Neural cell (in vitro differentiated cells): ENCODE results near the gene KASH5. TPM values are rescaled to one million over a fixed set of nuclear protein-coding genes. Genes with fewer than 3 reads are reported as not detected.

Source experiments
- H2AFZ ChIP-seq: fragments of 200-600, 300-800 bp; sonication (generic), shearing (Covaris generic); 2 replicates; pipeline ENCODE4 v1.6.0; 2014; ENCODE audit warnings: low read depth, mild to moderate bottlenecking, antibody characterized with exemption, low read length, moderate library complexity
- H3F3A ChIP-seq: fragments of 200-600 bp; shearing (Covaris generic); 2 replicates; pipeline ENCODE4 v1.6.1; 2016; ENCODE audit warnings: mild to moderate bottlenecking, moderate library complexity, mixed read lengths, antibody characterized with exemption, low read length; ENCODE audit not compliant: insufficient read depth, poor library complexity, severe bottlenecking
- H3K27ac ChIP-seq: fragments of 200-600, 300-800 bp; sonication (generic), shearing (Covaris generic); 2 replicates; pipeline ENCODE4 v1.5.1; 2014; ENCODE audit warnings: mild to moderate bottlenecking, low read length, moderate library complexity
- H3K27me3 ChIP-seq: fragments of 300-800, 200-600 bp; sonication (generic), shearing (Covaris generic); 2 replicates; pipeline ENCODE4 v1.6.0; 2014; ENCODE audit warnings: mild to moderate bottlenecking, low read depth, low read length, moderate library complexity; ENCODE audit not compliant: insufficient read depth
- H3K36me3 ChIP-seq: fragments of 300-800, 200-600 bp; sonication (generic), shearing (Covaris generic); 2 replicates; pipeline ENCODE4 v1.5.1; 2014; ENCODE audit warnings: mild to moderate bottlenecking, antibody characterized with exemption, low read length, moderate library complexity; ENCODE audit not compliant: insufficient read depth
- H3K4me2 ChIP-seq: fragments of 300-800, 200-600 bp; sonication (generic), shearing (Covaris generic); 2 replicates; pipeline ENCODE4 v1.6.0; 2014; ENCODE audit warnings: mild to moderate bottlenecking, low read length
- H3K4me3 ChIP-seq: fragments of 300-800, 200-600 bp; sonication (generic), shearing (Covaris generic); 2 replicates; pipeline ENCODE4 v1.5.1; 2014; ENCODE audit warnings: mild to moderate bottlenecking, low read length, moderate library complexity
- H3K79me2 ChIP-seq: fragments of 200-600 bp; shearing (Covaris generic); replicated peaks from 2 replicates; pipeline ENCODE4 v1.6.0; 2014; ENCODE audit warnings: mild to moderate bottlenecking, low read length, moderate library complexity; ENCODE audit not compliant: insufficient read depth
- H3K9ac ChIP-seq: fragments of 300-800, 200-600 bp; sonication (generic), shearing (Covaris generic); 2 replicates; pipeline ENCODE4 v1.6.1; 2016; ENCODE audit warnings: mild to moderate bottlenecking, low read length, mixed read lengths
- H3K9me2 ChIP-seq: fragments of 200-600 bp; shearing (Covaris generic); 2 replicates; pipeline ENCODE4 v1.6.1; 2016; ENCODE audit warnings: mild to moderate bottlenecking, low read length, mixed read lengths; ENCODE audit not compliant: insufficient read depth
- H3K9me3 ChIP-seq: fragments of 200-600, 300-800 bp; sonication (generic), shearing (Covaris generic); 2 replicates; pipeline ENCODE4 v1.6.1; 2016; ENCODE audit warnings: mild to moderate bottlenecking, mixed run types, low read length, moderate library complexity, mixed read lengths
- H4K20me1 ChIP-seq: fragments of 200-600 bp; shearing (Covaris generic); 2 replicates; pipeline ENCODE4 v1.6.1; 2016; ENCODE audit warnings: mild to moderate bottlenecking, mixed run types; ENCODE audit not compliant: insufficient read depth
- CTCF ChIP-seq: fragments of 450-650 bp; IDR thresholded peaks from 2 replicates; pipeline ENCODE4 v1.5.1; 2014; ENCODE audit warnings: antibody characterized with exemption, mild to moderate bottlenecking, moderate library complexity; ENCODE audit not compliant: poor library complexity, severe bottlenecking
- EP300 ChIP-seq: fragments of 450-650 bp; conservative IDR thresholded peaks from 2 replicates; pipeline ENCODE4 v1.6.1; 2014; ENCODE audit warnings: antibody characterized with exemption, mild to moderate bottlenecking, moderate library complexity; ENCODE audit not compliant: poor library complexity, severe bottlenecking
- EZH2 ChIP-seq: fragments of 200-600, 300-800 bp; shearing (Covaris generic), sonication (generic); IDR thresholded peaks from 2 replicates; pipeline ENCODE4 v1.6.1; 2014; ENCODE audit warnings: antibody characterized with exemption, low read length, borderline replicate concordance, mild to moderate bottlenecking; ENCODE audit not compliant: insufficient read depth, poor library complexity, severe bottlenecking
- MXI1 ChIP-seq: fragments of 450-650 bp; conservative IDR thresholded peaks from 2 replicates; pipeline ENCODE4 v1.6.1; 2014; ENCODE audit warnings: antibody characterized with exemption, mild to moderate bottlenecking; ENCODE audit not compliant: poor library complexity, severe bottlenecking
- POLR2AphosphoS5 ChIP-seq: IDR thresholded peaks from 2 replicates; pipeline ENCODE4 v1.6.1; 2012
- RAD21 ChIP-seq: fragments of 450-650 bp; conservative IDR thresholded peaks from 2 replicates; pipeline ENCODE4 v1.6.1; 2014; ENCODE audit warnings: antibody characterized with exemption, mild to moderate bottlenecking, moderate library complexity
- SMC3 ChIP-seq: fragments of 450-650 bp; conservative IDR thresholded peaks from 2 replicates; pipeline ENCODE4 v1.6.1; 2014; ENCODE audit warnings: antibody characterized with exemption, mild to moderate bottlenecking, moderate library complexity; ENCODE audit not compliant: poor library complexity
- TAF1 ChIP-seq: IDR thresholded peaks from 2 replicates; pipeline ENCODE4 v1.6.1; 2012; ENCODE audit warnings: low read depth
- polyA plus RNA-seq: library from polyadenylated mRNA; depleted of rRNA; stranded (reverse); fragments of >200 nt; gene quantifications from 2 replicates; pipeline ENCODE4 v1.2.3, GENCODE V29; 2014
- TF ChIP-seq, protein P1 (sequence below): IDR thresholded peaks from 2 replicates; pipeline ENCODE4 v1.6.1; 2012; ENCODE audit warnings: borderline replicate concordance

KASH5 gene
- polyA plus RNA-seq, 1 donor from 2014 or later: 0.11 TPM

DNA sequence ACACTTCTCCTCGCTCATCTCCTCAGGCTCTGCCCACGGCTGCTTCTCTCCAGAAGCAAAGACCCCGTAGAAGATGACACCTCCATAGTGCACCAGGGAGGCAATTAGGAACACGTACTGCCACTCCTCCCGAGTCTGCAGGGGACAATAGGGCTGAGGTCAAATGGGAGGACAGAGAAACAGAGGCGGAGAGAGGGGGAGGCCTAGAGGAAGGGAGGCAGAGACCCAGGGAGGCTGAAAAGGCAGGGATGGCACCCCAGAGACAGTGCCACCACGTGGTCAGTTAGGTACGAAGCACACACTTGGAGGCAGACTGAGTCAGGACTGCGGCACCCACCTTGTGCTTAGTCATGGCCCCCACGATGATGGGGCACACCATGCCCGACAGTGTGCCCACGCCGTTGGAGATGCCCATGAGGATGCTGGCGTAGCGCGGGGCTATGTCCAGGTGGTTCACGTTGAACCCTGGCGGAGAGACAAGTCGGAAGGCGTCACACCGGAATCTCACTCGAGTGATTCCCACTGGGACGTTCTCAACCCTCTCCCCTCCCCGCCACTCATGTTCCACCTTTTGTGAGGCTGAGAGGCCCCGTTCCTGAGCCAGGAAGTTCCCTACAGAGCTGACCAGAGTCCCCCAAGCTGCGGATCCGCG is 42.8 kb downstream of the KASH5 start:
- Histone ChIP-seq H4K20me1 (no peaks in the 10 kb centered on the region), H3K9me3 (peaks cover 8% of the 10 kb centered on the region), H3K9me2 (no peaks in the 10 kb centered on the region), H3K27ac (no peak overlapping the region), H3K79me2 (no peaks in the 10 kb centered on the region), H3F3A (no peaks in the 10 kb centered on the region), H2AFZ (no peak overlapping the region), H3K27me3 (peaks cover 49% of the 10 kb centered on the region), H3K9ac (no peak overlapping the region), H3K36me3 (no peaks in the 10 kb centered on the region), H3K4me2 (no peak overlapping the region), H3K4me3 (no peak overlapping the region)
- no peak for TF ChIP-seq TAF1
- no peak for TF ChIP-seq SMC3
- TF ChIP-seq, protein P1, sequence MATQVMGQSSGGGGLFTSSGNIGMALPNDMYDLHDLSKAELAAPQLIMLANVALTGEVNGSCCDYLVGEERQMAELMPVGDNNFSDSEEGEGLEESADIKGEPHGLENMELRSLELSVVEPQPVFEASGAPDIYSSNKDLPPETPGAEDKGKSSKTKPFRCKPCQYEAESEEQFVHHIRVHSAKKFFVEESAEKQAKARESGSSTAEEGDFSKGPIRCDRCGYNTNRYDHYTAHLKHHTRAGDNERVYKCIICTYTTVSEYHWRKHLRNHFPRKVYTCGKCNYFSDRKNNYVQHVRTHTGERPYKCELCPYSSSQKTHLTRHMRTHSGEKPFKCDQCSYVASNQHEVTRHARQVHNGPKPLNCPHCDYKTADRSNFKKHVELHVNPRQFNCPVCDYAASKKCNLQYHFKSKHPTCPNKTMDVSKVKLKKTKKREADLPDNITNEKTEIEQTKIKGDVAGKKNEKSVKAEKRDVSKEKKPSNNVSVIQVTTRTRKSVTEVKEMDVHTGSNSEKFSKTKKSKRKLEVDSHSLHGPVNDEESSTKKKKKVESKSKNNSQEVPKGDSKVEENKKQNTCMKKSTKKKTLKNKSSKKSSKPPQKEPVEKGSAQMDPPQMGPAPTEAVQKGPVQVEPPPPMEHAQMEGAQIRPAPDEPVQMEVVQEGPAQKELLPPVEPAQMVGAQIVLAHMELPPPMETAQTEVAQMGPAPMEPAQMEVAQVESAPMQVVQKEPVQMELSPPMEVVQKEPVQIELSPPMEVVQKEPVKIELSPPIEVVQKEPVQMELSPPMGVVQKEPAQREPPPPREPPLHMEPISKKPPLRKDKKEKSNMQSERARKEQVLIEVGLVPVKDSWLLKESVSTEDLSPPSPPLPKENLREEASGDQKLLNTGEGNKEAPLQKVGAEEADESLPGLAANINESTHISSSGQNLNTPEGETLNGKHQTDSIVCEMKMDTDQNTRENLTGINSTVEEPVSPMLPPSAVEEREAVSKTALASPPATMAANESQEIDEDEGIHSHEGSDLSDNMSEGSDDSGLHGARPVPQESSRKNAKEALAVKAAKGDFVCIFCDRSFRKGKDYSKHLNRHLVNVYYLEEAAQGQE: no peak
- no peak for TF ChIP-seq POLR2AphosphoS5
- TF ChIP-seq MXI1: no peak
- no peak for TF ChIP-seq CTCF
- no peak for TF ChIP-seq EP300
- TF ChIP-seq RAD21: no peak

DNA sequence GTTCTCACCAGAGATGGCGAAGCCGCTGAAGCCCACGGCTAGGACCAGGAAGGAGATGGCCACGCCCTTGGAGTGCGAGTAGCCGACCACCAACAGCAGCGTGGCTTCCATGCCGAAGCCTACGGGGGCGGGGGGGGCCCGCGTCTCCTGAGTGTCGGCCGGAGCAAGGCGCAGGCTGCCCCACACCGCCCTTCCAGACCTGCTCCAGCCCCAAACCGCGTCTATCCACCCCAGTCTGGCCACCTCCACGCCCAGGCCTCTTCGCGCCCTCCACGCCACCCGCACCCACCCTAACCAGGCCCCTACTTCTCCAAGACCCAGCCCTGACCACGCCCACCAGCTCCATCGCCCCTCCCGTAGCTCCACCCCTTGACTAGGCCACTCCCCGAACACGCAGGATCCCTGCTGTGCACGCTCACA is 43.3 kb downstream of the KASH5 start:
- H3K79me2 ChIP-seq: no peaks in the 10 kb centered on the region
- H3K36me3 ChIP-seq: no peaks in the 10 kb centered on the region
- H4K20me1 ChIP-seq: no peaks in the 10 kb centered on the region
- H3K27ac ChIP-seq: no peak overlapping the region
- TF ChIP-seq, protein P1: no peak
- no peak for TF ChIP-seq SMC3
- TF ChIP-seq EP300: no peak
- TF ChIP-seq EZH2: no peak
- no peak for TF ChIP-seq POLR2AphosphoS5
- no peak for TF ChIP-seq MXI1
- no peak for TF ChIP-seq RAD21
- TF ChIP-seq TAF1: no peak
- no peak for TF ChIP-seq CTCF
- no peak overlapping the region for H3K4me3 ChIP-seq
- no peaks in the 10 kb centered on the region for H3F3A ChIP-seq
- no peak overlapping the region for H3K9ac ChIP-seq
- no peak overlapping the region for H3K4me2 ChIP-seq
- no peak overlapping the region for H2AFZ ChIP-seq
- peaks cover 8% of the 10 kb centered on the region for H3K9me3 ChIP-seq
- peaks cover 49% of the 10 kb centered on the region for H3K27me3 ChIP-seq
- H3K9me2 ChIP-seq: no peaks in the 10 kb centered on the region
